ENCODE measurements around the gene TAS2R7. TPM values are rescaled to one million over a fixed set of nuclear protein-coding genes. Genes with fewer than 3 reads are reported as not detected.

Gene TAS2R7
- total and polyA plus RNA-seq, 11 donors, result not detected

GRCh38 chr12:10771132-10771733, 31.2 kb downstream of the TAS2R7 start:
- DNase-seq (no peak), ATAC-seq (no peak)
- no peak overlapping the region for H3K27ac ChIP-seq
- no peak overlapping the region for H3K4me3 ChIP-seq
- no peaks in the 10 kb centered on the region for H3K36me3 ChIP-seq
- TF ChIP-seq POLR2A (IDR thresholded peaks at IDR 0.05) (no peak), CTCF (IDR thresholded peaks at IDR 0.05) (peak; percentile 53 to 87 (median 72))
- WGBS, 4 donors, result 0 to 3% (median 2%) methylated on average over 1 of the region's 1 CpG
- no peaks in the 10 kb centered on the region for H3K9me3 ChIP-seq
- H3K27me3 ChIP-seq, result peaks cover 0 to 46% (median 13%) of the 10 kb centered on the region in 9 donors
- intact Hi-C loops (cut with DNase I), result loop anchor here in 9 of 10 donors (1.0 to 5.0 kb wide), 6 partner anchors 426 to 716 kb away; no protein-coding TSS in a partner anchor
- H3K4me1 ChIP-seq, result no peaks in the 10 kb centered on the region

- Histone ChIP-seq H3K27me3 (peaks cover 0 to 20% (median 0%) of the 10 kb centered on the region in 9 donors), H3K4me1 (no peaks in the 10 kb centered on the region), H3K27ac (no peak overlapping the region), H3K36me3 (no peaks in the 10 kb centered on the region), H3K4me3 (no peak overlapping the region), H3K9me3 (peaks cover 0 to 21% (median 11%) of the 10 kb centered on the region in 12 donors)
- no peak for TF ChIP-seq CTCF (IDR thresholded peaks at IDR 0.05)
- TF ChIP-seq POLR2A (IDR thresholded peaks at IDR 0.05), result no peak
- ATAC-seq, result no peak
- 15 to 35% (median 24%) methylated on average over 2 of the region's 2 CpGs for WGBS, 4 donors
- no peak for DNase-seq
- intact Hi-C loops (cut with DNase I), result no loop called here
Observed at GRCh38 chr12:10759657-10760056, 42.8 kb downstream of the TAS2R7 start.

GRCh38 chr12:10756194-10756593, 46.2 kb downstream of the TAS2R7 start:
- intact Hi-C loops (cut with DNase I), result no loop called here
- peaks cover 0 to 4% (median 0%) of the 10 kb centered on the region in 9 donors for H3K27me3 ChIP-seq
- DNase-seq (no peak), ATAC-seq (no peak)
- WGBS, 4 donors, result 73 to 80% (median 77%) methylated on average over 4 of the region's 4 CpGs
- H3K9me3 ChIP-seq, result peaks cover 0 to 19% (median 11%) of the 10 kb centered on the region in 12 donors
- TF ChIP-seq POLR2A (IDR thresholded peaks at IDR 0.05) (no peak), CTCF (IDR thresholded peaks at IDR 0.05) (no peak)
- no peak overlapping the region for H3K4me3 ChIP-seq
- no peaks in the 10 kb centered on the region for H3K36me3 ChIP-seq
- no peaks in the 10 kb centered on the region for H3K4me1 ChIP-seq
- H3K27ac ChIP-seq, result no peak overlapping the region

- Histone ChIP-seq H3K4me3 (no peak overlapping the region), H3K36me3 (no peaks in the 10 kb centered on the region), H3K4me1 (peaks cover 0 to 11% (median 2%) of the 10 kb centered on the region in 12 donors), H3K27ac (no peak overlapping the region), H3K27me3 (peaks cover 0 to 4% (median 0%) of the 10 kb centered on the region in 9 donors), H3K9me3 (peaks cover 0 to 19% (median 11%) of the 10 kb centered on the region in 12 donors)
- no peak for DNase-seq
- no peak for ATAC-seq
- intact Hi-C loops (cut with DNase I), result loop anchor here in 6 of 10 donors (5.0 kb wide), 5 partner anchors 36 to 516 kb away; partner anchors contain the start of gene MAGOHB (in 3 of the 6)
- WGBS, 4 donors, result 47 to 67% (median 54%) methylated on average over 4 of the region's 4 CpGs
- TF ChIP-seq POLR2A (IDR thresholded peaks at IDR 0.05) (no peak), CTCF (IDR thresholded peaks at IDR 0.05) (no peak)
Observed at GRCh38 chr12:10753059-10753458, 49.4 kb downstream of the TAS2R7 start.

Other genes starting within 250 kb of the TAS2R7 start
- 10 to 100 TPM in 5 of 9 donors, 1 to 10 TPM in 4; 1.8 to 18.1 (median 12.7) TPM for gene MAGOHB, start 189.0 kb downstream of the TAS2R7 start, total RNA-seq
- 10 to 100 TPM; 14.5 to 16.5 TPM for gene MAGOHB, start 189.0 kb downstream of the TAS2R7 start, polyA plus RNA-seq
- under 1 TPM in 1 of 9 donors, not detected in 8; 0.21 TPM for gene STYK1, start 128.6 kb downstream of the TAS2R7 start, total RNA-seq
- gene STYK1, start 128.6 kb downstream of the TAS2R7 start, polyA plus RNA-seq, result under 1 TPM in 1 of 2 donors, not detected in 1; 0.01 TPM
- gene YBX3, start 79.3 kb downstream of the TAS2R7 start, total RNA-seq, result 1,000 to 10,000 TPM in 2 of 9 donors, 100 to 1,000 TPM in 7; 399 to 2,225 (median 790) TPM
- 1,000 to 10,000 TPM in 1 of 2 donors, 100 to 1,000 TPM in 1; 429 to 1,753 TPM for gene YBX3, start 79.3 kb downstream of the TAS2R7 start, polyA plus RNA-seq
- under 1 TPM in 1 of 9 donors, not detected in 8; 0.50 TPM for gene TAS2R8, start 4.7 kb upstream of the TAS2R7 start, total RNA-seq
- gene TAS2R8, start 4.7 kb upstream of the TAS2R7 start, polyA plus RNA-seq, result not detected
- under 1 TPM in 1 of 9 donors, not detected in 8; 0.27 TPM for gene TAS2R9, start 7.5 kb upstream of the TAS2R7 start, total RNA-seq
- gene TAS2R9, start 7.5 kb upstream of the TAS2R7 start, polyA plus RNA-seq, result not detected
- gene TAS2R10, start 23.7 kb upstream of the TAS2R7 start, total RNA-seq, result under 1 TPM in 3 of 9 donors, not detected in 6; 0.37 to 0.51 (median 0.41) TPM
- not detected for gene TAS2R10, start 23.7 kb upstream of the TAS2R7 start, polyA plus RNA-seq
- gene PRR4, start 46.8 kb upstream of the TAS2R7 start, total RNA-seq, result 1 to 10 TPM in 6 of 9 donors, under 1 TPM in 1, not detected in 2; 0.85 to 3.9 (median 1.7) TPM
- 1 to 10 TPM; 2.9 to 5.5 TPM for gene PRR4, start 46.8 kb upstream of the TAS2R7 start, polyA plus RNA-seq
- 10 to 100 TPM in 3 of 9 donors, 1 to 10 TPM in 6; 1.7 to 13.5 (median 8.6) TPM for gene PRH1, start 81.6 kb upstream of the TAS2R7 start, total RNA-seq
- 1 to 10 TPM; 1.9 to 2.8 TPM for gene PRH1, start 81.6 kb upstream of the TAS2R7 start, polyA plus RNA-seq
- 1 to 10 TPM in 1 of 9 donors, under 1 TPM in 8; 0.26 to 1.0 (median 0.46) TPM for gene TAS2R13, start 106.9 kb upstream of the TAS2R7 start, total RNA-seq
- under 1 TPM; 0.07 to 0.30 TPM for gene TAS2R13, start 106.9 kb upstream of the TAS2R7 start, polyA plus RNA-seq
- gene PRH2, start 126.6 kb upstream of the TAS2R7 start, total RNA-seq, result not detected
- gene PRH2, start 126.6 kb upstream of the TAS2R7 start, polyA plus RNA-seq, result not detected
- 1 to 10 TPM in 2 of 9 donors, under 1 TPM in 7; 0.35 to 1.2 (median 0.70) TPM for gene TAS2R14, start 136.6 kb upstream of the TAS2R7 start, total RNA-seq
- under 1 TPM; 0.29 to 0.95 TPM for gene TAS2R14, start 136.6 kb upstream of the TAS2R7 start, polyA plus RNA-seq
- gene TAS2R50, start 184.3 kb upstream of the TAS2R7 start, total RNA-seq, result under 1 TPM in 8 of 9 donors, not detected in 1; 0.27 to 0.93 (median 0.39) TPM
- gene TAS2R50, start 184.3 kb upstream of the TAS2R7 start, polyA plus RNA-seq, result under 1 TPM; 0.10 to 0.27 TPM
- gene TAS2R20, start 195.7 kb upstream of the TAS2R7 start, total RNA-seq, result 1 to 10 TPM in 2 of 9 donors, under 1 TPM in 6, not detected in 1; 0.36 to 1.1 (median 0.55) TPM
- under 1 TPM; 0.18 to 0.27 TPM for gene TAS2R20, start 195.7 kb upstream of the TAS2R7 start, polyA plus RNA-seq
- gene TAS2R19, start 220.0 kb upstream of the TAS2R7 start, total RNA-seq, result 1 to 10 TPM in 3 of 9 donors, under 1 TPM in 5, not detected in 1; 0.44 to 2.5 (median 0.86) TPM
- gene TAS2R19, start 220.0 kb upstream of the TAS2R7 start, polyA plus RNA-seq, result under 1 TPM in 1 of 2 donors, not detected in 1; 0.17 TPM
- 1 to 10 TPM in 2 of 9 donors, under 1 TPM in 4, not detected in 3; 0.48 to 1.8 (median 0.66) TPM for gene TAS2R31, start 228.8 kb upstream of the TAS2R7 start, total RNA-seq
- under 1 TPM in 1 of 2 donors, not detected in 1; 0.50 TPM for gene TAS2R31, start 228.8 kb upstream of the TAS2R7 start, polyA plus RNA-seq